ENCODE results near the gene WBP1.
"Not testable (repeated sequence)": the region's sequence is repeated elsewhere in the genome, so short reads cannot be mapped to it uniquely, and the experiment has no call there.

The WBP1 gene

DNA sequence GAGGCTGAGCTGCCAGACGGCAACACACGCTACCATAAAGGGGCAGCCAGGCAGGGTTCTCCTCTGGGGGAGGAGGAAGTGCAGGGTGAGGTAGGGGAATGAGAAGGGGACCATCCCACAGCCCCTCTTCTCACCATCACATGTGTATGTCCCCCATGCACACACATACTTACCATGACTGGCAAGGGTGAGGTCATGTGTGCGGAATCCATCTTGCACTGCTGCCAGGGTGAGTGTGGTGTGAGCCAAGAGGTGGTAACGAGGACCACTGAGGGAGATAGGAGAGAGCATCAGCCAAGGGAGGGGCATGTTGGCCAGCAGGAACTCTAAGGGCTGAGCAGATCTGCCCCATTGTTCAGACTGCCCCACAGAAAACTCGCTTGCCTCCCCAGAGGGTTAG is 29.6 kb upstream of the WBP1 start:
- no peak for DNase-seq

GRCh38 chr2:74429487-74430451 is 28.5 kb upstream of the WBP1 start:
- DNase-seq: no peak

- DNase-seq: no peak
Observed at GRCh38 chr2:74430502-74430901, 27.7 kb upstream of the WBP1 start.

- DNase-seq: no peak
Observed at GRCh38 chr2:74436111-74436805, 22.0 kb upstream of the WBP1 start.

DNA sequence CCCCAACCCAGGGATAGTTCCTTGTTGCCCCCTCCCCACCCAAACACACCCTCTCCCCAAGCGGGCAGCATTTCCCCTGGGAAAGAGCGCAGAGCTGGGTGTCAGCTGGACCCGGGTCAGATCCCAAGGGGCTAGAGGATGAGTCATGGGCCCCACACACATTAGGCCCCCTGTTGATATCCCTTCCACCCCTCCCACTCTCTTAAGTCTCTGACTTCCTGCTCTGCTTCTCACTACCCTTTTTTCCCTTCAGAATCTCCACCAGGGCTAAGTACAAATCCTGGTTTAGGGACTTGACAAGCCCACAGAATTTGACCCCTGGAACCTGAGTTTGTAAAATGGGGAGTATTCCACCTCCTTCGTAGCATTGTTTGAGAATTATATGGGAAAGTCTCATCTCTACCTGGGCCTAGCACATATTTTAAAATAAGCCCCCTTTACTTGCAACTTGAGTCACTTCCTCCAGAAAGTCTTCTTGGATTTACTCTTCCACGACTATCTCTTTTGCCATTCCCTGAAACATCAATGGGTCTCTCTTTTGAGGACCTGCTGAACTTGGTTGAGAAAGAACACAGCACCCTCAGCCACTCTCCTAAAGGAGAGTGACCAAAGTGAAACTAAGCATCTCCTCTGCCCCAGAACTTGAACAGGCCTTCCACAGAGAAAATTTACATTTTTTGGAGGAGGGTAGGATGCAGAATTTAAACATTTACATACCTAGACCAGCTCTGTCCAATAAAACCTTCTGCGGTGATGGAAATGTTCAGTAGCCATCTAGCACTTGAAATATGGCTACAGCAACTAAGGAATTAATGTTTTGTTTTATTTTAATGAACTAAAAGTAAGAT is 21.2 kb upstream of the WBP1 start:
- no peak for DNase-seq

DNA sequence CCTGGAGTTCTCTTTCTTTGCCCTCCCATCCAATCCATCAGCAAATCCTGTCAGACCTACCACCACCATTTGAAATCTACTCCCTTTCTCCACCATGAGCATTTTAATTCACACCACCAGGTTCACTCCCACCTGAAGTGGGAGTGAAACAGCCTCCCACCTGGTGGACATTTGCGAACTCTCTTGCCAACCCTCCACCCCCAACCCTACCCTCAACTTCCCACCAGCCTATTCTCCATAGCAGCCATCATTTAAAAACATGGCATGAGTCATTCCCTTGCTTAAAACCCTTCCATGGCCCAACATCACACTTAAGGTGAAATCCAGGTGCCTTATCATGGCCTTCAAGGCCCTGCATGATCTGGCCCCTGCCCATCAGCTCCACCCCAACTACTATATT is 20.0 kb upstream of the WBP1 start:
- no peak for DNase-seq

- no peak for DNase-seq
Observed at GRCh38 chr2:74439373-74439772, 18.9 kb upstream of the WBP1 start.

DNA sequence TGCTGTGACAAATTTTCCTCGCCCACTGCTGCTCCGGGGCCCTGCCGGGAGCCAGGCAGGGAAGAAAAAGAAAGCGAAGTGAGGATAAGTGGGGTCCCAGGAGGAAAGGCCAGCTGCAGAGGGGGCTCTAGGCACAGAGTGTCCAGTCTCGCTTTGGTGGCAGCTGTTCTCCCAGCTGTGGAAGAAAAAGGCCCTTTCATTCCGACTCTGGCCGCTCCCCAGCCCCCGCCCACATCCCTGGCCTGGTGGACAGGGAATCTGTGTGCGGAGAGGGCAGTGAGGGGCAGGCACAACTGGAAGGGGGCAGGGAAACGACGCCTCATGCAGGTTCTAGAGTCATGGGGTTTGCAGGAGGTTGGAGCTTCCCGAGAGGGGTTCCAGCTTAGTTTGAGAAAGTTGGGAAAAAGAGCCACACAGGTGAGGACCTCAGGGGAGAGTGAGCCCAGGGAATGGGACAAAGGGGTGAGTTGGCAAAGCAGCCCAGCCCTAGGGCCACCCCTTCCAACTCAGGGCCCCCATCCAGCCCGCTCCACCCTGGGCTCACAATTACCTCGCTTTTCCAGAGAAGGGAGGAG is 18.3 kb upstream of the WBP1 start:
- no peak for DNase-seq

DNA sequence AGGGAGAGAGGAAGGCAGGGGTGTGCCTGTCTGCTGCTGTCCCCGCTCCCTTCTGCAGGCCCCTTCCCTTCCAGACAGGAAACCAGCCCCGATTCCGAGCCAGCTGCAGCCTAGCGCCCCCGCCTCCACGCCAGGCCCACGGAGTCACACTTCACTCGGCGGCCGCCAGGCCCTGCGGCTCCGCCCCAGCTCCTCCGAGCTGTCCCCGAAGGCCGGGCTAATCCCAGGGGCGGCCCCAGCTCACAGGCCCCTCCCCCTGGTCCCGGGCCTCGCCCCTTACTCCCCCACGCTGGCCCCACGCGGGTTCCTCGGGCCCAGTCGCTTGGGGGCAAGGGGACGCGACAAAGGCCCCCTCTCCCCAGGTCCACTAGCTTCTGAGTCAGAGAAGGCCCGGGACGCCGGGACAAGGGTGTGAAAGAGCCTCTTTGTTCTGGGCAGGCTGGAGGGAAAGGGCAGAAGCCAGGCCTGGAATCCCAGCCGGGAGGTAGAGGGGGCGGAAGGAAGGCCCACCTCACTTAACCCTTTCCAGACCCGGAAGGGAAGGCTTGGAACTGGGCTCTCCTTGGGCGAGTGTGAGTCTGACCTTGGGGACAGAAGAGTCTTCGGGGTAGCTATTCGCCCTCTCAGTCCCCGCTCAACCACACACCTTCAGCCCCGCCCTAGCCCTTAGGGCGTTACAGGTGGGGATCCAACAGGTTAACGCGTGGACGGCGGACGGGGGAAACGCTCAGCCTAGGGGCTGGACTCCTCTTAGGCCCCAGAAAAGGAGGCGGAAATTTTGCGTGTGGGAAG is 17.7 kb upstream of the WBP1 start:
- DNase-seq: peak; percentile 77

GRCh38 chr2:74441170-74441689 is 17.0 kb upstream of the WBP1 start:
- DNase-seq: no peak

DNA sequence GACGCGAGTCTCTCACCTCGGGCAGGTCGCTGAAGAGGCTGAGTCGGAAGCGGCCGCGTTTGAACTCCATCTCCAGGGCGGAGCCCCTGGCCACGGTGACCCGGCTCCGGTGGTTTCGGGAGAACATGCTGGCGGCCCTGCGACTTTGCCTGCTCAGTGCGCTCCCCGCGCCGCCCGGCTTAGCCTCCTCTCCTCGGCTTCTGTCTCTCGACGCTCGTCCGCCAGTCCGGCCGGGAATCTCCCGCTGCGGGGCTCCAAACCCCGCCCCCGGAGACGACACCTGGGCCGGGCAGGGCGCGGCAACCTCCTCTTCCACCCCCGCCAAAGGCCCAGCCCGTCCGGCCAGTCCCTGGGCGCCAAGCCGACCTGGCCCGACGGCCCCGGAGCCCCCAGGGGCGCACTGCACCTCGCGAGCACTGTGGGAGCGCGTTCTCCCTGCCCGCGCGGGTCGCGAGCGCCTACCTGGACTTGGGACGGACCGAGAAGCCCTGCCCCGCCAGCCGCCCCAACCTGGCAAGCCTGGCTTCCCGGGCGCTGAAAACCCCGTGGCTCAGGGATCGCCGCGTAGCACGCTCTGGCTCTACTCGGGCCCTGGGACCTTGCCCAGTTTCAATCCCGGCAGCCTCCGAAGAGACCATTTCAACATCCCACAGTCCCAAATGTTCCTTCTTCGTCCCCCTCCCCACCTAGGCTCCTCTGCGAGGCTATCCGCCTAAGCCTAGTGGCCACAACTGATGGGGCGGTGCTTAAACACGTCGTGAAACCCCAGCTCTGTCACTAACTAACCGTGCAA is 16.4 kb upstream of the WBP1 start, which contains the start of gene RTKN:
Gene RTKN, minus strand, starts transcription at position 248 of the 793 bp plus-strand sequence. Its CDS starts 121 bp downstream, at position 127.
- DNase-seq: peak; percentile 67

DNA sequence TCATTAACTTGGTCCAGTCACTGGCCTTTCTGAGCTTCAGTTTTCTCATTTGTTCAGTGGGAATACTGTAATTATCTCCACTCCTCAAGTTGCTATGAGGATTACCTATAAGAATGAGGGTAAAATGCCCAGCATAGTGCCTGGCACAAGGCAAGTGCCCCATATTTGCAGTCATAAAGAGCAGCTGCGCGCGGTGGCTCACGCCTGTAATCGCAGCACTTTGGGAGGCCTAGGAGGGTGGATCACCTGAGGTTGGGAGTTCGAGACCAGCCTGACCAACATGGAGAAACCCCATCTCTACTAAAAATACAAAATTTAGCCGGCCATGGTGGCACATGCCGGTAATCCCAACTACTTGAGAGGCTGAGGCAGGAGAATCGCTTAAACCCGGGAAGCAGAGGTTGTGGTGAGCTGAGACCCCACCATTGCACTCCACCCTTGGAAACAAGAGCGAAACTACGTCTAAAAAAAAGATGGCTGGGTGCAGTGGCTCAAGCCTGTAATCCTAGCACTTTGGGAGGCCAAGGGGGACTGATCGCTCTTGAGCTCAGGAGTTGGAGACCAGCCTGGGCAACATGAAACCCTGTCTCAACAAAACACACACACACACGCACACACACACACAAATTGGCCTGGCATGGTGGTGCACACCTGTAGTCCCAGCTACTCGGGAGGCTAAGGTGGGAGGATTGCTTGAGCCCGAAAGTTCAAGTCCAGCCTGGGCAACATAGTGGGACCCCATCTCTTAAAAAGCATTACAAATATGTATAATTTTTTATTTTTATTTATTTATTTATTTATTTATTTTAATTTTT is 15.5 kb upstream of the WBP1 start:
- not testable (repeated sequence) for DNase-seq

GRCh38 chr2:74444498-74445318 is 13.5 kb upstream of the WBP1 start:
- DNase-seq: no peak

GRCh38 chr2:74447230-74447999 is 10.8 kb upstream of the WBP1 start:
- no peak for DNase-seq

- no peak for DNase-seq
Observed at GRCh38 chr2:74448771-74449170, 9.5 kb upstream of the WBP1 start.

- DNase-seq: no peak
Observed at GRCh38 chr2:74450570-74451190, 7.6 kb upstream of the WBP1 start.
